GM04503 (cell line): Measurements from ENCODE around the gene USP34.
"Not testable (repeated sequence)": the region's sequence is repeated elsewhere in the genome, so short reads cannot be mapped to it uniquely, and the experiment has no call there.

ENCODE experiments used
- DNase-seq: peaks from one replicate; pipeline ENCODE4 v3.0.0-alpha.2; 2012; ENCODE audit warnings: low read depth

USP34 gene

GRCh38 chr2:61470965-61471904, at the start of gene USP34:
Gene USP34, minus strand, starts transcription at chr2:61471087. Its CDS starts 395 bp downstream, at chr2:61470692.
- DNase-seq = peak; percentile 71

GRCh38 chr2:61520261-61520660, 49.4 kb upstream of the USP34 start:
- DNase-seq = no peak

GRCh38 chr2:61512768-61513398, 42.0 kb upstream of the USP34 start:
- no peak for DNase-seq

GRCh38 chr2:61510674-61511671, 40.1 kb upstream of the USP34 start:
- no peak for DNase-seq

GRCh38 chr2:61504949-61505348, 34.1 kb upstream of the USP34 start:
- no peak for DNase-seq

GRCh38 chr2:61499060-61499459, 28.2 kb upstream of the USP34 start:
- no peak for DNase-seq

GRCh38 chr2:61493523-61493942, 22.6 kb upstream of the USP34 start:
- DNase-seq = no peak

- no peak for DNase-seq
These were observed 21.6 kb upstream of the USP34 start for GRCh38 chr2:61492476-61492875.

- DNase-seq = no peak
These were observed 14.4 kb upstream of the USP34 start for GRCh38 chr2:61485281-61485680.

- DNase-seq = no peak
These were observed 7.2 kb upstream of the USP34 start for GRCh38 chr2:61478086-61478485.

GRCh38 chr2:61476929-61477589, 6.2 kb upstream of the USP34 start:
- not testable (repeated sequence) for DNase-seq

- no peak for DNase-seq
These were observed 1.3 kb upstream of the USP34 start for GRCh38 chr2:61471905-61472805.

GRCh38 chr2:61470122-61470951, 550 bp downstream of the USP34 start:
- no peak for DNase-seq

- DNase-seq = no peak
These were observed 1.3 kb downstream of the USP34 start for GRCh38 chr2:61469424-61470121.

- not testable (repeated sequence) for DNase-seq
These were observed 2.7 kb downstream of the USP34 start for GRCh38 chr2:61468231-61468630.

GRCh38 chr2:61465045-61465444, 5.8 kb downstream of the USP34 start:
- DNase-seq = no peak

- DNase-seq = no peak
These were observed 7.0 kb downstream of the USP34 start for GRCh38 chr2:61463769-61464475.

- no peak for DNase-seq
These were observed 9.5 kb downstream of the USP34 start for GRCh38 chr2:61461404-61461803.
